GM19372 (cell line): ENCODE measurements around the gene HELQ.
"Not testable (repeated sequence)": the region's sequence is repeated elsewhere in the genome, so short reads cannot be mapped to it uniquely, and the experiment has no call there.

Experiments
- ATAC-seq: cut with Tn5 transposase; IDR thresholded peaks from one replicate; pipeline ENCODE4 v1.9.1; 2021; ENCODE audit warnings: mild to moderate bottlenecking, low read depth, moderate library complexity; ENCODE audit not compliant: unreplicated experiment

Gene HELQ

DNA sequence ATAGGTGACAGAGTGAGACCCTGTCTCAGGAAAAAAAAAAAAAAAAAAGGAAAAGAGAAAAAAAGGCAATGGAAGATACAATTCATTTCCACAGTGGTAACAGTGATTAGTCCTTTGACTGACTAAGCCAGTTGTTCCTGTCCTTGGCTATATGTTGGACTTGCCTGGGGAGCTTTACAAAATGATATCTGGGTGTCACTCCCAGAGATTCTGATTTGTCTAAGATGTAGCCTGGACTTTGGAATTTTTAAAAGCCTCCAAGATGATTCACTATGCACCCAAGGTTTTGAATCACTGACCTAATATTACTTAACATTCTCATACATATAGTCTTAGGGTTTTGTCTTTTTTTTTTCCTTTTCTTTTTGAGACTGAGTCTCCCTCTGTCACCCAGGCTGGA is 16.9 kb downstream of the HELQ start:
- no peak for ATAC-seq

DNA sequence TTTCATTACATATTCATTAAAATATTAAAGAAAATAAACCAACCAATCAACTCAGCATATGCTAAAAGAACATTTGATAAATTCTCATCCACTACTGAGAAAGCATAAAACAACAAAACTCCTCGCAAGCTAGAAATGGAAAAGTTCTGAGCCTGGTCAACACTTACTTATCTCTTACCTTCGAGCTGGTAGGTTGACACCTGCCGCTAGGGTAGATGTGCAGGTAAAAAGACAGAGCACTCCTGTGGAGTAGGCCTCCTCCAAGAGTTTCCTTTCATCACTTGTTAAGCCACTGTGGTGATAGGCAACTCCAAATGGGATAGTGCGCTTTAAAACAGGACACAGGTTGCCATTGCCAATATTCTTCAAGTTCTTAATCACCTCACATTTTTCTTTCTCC is 18.9 kb downstream of the HELQ start:
- no peak for ATAC-seq

DNA sequence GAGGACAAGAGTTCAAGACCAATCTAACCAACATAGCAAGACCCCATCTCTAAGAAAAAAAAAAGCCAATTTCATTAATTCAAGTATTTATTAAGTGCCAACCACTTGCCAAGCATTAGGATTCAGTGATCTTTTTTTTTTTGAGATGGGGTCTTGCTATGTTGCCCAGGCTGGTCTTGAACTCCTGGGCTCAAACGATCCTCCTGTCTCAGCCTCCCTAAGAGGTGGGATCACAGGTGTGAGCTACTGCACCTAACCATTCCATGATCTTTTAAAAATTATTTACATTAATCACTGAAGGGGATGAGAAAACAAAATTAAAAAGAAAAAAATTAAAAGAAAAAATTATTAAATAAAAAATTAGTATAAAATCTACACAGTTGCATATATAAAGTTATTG is 24.4 kb downstream of the HELQ start:
- no peak for ATAC-seq

DNA sequence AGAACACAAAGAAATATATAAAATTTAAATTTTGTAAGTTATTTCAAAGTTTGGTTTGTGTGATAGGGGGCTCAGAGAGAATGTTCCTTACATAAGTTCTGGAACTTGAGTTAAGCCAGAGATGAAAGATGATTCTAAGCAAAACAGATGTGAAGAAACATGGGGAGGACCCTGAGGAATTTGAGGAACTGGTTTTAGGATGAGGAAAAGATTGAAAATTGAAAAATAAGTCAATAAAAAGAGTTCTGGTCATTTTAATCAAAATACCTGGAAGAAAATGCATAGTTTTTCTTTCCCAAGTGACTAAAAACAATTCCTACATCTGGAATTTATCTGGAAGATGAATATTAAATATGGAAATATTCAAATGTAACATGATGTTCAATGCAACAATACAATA is 37.4 kb downstream of the HELQ start:
- ATAC-seq = no peak

DNA sequence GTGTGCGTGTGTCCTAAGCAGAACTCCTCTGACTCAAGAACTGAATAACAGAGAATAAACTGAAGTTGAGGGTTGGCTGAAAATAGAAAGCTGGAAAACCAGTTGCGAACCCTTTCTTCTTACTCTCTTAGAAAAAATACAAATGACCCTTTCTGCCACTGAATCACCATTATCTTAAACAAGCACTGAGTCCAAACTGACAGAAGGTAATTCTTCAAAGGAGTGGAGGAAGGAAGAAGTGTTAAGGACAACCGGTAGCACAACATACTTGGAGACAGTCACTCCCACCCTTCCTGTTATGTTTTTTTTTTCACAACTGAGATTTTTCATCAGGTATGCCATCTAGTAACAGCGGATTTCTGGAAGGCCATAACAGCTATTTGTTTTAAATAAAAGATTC is 38.1 kb downstream of the HELQ start:
- no peak for ATAC-seq

DNA sequence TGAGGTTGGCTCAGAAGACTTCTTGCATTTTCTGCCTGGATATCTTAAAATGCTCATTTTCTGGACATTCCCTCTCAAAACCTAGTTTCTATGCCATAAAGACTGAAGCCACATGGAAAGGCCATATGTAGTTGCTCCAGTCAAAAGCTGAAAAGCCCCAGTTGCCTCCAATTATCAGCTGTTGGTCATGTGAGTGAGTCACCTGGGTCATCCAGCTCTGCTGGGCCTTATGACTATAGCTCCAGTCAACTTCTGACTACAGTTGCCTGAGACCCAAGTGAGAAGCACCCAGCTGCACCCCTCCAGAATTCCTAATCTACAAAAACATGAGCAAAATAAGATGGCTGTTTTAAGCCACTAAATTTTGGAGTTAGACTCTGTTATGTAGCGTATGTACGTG is 41.9 kb downstream of the HELQ start:
- ATAC-seq = no peak

DNA sequence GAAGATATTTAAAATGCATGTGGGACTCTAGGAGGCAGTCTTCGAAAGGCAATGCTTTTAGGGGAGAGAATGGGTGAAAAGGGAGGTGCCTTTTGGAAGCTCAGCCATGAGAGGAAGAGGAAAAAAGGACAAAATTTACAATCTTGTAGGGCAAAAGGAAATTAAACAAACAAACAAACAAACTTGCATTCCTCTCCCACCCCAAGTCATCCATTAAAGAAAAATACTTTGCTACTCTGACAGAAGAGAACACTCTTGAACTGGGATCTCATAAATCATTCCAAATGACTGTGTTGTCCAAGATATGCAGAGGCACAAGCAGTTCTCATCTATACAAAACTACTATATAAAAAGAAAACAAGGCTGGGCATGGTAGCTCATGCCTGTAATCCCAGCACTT is 46.7 kb downstream of the HELQ start:
- no peak for ATAC-seq

DNA sequence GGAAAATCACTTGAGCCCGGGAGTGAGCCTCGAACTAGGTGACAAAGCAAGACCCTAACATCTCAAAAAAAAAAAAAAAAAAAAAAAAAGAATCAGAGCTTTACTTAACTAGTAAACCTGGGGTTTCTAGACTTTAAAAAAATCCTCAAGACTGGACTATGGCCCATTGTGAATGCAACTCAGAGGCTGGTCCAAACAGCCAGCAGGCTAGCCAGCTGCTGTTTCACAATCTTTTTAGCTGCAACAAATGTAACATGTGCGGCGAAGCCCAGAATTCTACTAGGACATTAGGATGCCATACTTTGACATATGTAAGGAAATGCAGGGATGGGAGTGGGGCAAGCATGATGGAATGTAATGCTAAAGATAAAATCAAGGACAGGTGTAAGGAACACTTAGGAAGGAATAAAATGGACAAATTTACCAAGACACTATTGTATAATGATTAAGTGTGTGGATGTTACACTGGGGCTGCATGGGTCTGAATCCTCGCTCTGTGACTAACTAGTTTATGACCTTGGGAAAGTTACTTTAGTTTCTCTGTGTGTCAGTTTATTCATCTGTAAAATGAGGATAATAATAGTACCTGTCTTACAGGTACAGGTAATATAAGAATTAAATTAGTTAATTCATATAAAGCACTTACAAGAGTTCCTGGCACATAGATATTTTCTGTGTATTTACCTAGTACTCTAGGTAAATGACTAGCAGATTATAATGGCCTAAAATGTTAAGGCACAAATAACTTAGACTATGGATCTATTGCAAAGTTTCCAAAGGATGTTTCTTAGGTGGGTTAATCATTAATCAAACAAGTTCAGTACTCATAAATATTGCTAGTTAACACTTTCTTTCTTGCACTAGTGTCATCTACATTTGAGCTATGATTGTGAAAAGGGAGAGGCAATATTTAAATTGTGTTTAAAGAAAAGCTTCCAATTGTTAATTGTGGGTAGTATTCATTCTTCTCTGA is 49.5 kb downstream of the HELQ start:
- no peak for ATAC-seq

DNA sequence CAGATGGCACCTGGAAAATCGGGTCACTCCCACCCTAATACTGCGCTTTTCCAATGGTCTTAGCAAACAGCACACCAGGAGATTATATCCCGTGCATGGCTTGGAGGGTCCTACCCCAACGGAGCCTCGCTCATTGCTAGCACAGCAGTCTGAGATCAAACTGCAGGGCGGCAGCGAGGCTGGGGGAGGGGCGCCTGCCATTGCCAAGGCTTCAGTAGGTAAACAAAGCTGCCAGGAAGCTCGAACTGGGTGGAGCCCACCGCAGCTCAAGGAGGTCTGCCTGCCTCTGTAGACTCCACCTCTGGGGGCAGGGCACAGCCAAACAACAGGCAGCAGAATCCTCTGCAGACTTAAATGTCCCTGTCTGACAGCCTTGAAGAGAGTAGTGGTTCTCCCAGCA is 57.5 kb downstream of the HELQ start:
- not testable (repeated sequence) for ATAC-seq

DNA sequence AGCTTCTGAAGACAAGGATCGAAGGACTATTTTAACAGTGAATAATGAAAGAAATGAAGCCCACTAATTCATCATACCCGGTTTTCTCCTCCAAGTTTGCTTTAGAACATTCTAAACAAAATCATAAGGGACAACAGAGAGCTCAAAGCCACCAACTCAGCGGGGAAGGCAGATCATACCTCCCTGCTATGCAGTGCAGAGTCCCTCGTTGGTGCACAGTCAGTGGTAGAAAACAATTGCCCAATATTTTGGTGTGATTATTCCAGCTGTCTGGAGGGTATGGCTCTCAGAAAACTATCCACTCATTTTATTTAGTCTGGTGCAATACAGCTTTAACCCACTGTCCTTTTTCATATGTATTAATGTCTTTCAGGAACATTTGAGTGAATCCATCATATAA is 61.7 kb downstream of the HELQ start:
- no peak for ATAC-seq

DNA sequence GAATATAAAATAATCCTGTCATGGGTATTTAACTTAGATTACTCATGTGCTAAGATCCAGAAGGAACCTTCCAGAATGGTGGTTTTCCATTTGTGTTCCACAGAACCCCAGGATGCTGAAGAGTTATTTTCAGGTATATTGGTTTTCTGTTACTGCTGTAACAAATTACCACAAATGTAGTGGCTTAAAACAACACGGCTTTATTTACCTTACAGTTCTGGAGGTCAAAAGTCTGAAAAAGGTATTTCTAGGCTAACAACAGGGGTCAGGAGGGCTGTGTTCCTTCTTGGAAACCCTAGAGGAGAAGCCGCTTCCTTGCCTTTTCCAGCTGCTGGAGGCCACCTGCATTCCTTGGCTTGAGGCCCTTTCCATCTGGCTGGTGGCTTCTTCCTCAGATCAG is 63.1 kb downstream of the HELQ start:
- ATAC-seq = no peak

DNA sequence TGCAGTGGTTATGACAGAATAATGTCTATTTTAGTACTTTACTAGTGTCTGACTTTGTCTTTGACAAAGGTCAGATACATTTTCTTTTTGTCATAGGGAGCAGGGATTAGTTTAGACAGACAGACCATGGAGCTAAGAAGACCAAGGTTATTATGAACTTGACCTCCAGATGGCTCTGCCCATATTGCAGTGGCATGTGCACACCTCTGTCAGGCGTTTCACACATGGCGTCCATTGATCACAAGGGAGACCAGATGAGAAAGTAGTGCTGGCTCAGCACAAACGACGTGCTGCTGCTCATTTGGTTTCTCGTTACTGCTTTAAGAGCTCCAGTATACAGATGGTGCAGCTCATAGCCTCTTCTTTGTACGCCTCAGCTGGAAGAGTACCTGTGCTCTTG is 64.7 kb downstream of the HELQ start:
- ATAC-seq = no peak

DNA sequence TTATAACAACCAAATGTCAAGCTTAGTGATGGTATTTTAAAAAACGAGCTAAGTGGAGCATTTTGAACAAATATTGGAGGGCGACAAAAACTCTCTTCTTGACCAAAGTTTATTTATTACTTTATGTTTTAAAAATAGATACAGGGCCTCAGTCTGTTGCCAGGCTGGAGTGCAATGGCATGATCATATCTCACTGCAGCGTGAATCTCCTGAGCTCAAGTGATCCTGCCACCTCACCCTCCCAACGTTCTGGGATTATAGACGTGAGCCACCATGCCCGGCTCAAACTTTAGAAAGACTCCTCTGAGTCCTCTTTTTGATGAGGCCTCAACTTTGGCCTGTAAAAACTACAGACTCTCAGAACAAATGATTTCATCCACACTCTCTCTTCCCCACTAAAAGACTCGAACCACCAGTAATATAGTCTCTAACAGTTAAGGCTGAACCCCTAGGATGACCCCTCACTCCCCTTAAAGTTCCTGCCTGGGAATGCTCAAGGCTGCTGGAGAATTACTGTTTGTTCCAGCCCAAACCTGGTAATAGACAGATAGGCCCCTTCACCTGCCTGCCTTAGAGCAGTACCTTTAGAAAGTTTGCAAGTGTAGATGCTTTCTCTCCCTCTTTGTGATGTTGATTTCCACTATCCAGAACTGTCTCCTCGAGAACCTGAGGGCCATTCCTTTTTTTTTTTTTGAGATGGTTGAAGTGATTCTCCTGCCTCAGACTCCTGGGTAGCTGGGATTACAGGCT is 65.7 kb downstream of the HELQ start:
- no peak for ATAC-seq

DNA sequence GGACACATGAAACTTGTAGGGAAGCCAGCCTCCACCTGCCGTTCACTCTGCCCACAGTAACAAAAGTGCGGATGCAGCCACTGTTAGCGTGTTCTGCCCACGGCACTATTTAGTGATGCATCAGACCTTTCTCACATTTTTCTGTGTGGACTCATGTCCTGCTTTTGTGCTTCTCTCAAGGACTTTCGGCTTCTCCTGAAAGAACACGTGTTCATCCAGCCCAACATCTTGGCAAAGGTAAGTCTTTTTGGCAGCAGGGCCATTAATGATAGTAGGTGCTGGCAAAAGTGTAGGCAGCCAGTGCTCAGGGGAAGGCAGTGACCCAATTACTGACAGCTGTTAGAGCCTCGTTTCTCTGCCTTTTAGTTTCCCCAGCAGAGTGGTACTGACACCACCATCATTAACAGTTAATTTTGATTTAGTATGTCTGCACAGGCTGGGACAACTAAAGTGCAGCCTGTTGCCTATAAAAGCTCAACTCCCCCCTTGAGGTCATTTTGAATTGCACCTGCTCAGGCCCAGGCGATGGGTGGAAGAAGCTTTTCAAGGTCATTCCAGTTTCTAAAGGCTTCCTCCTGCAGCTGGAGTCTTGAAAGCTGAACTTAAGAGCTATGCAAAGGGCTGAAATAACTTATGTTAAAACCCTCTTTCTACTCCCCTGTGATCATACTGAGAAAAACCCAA is 66.4 kb downstream of the HELQ start:
- no peak for ATAC-seq

DNA sequence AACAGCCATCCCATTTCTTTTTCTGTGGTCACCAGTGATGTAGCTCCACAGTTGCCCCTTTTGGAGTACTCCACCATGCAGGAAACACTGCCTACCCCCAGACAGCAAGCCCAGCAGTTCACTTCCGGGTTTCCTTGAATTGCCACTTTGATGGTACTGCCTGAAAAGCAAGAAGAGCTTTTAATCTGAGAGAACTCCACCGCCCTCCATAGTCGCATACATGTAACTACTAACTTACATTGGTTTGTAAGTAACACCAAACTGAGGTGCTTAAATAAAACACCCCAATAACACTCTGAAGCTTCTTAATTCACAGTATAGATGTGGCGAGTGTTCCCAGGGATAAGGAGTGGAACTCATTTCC is 67.3 kb downstream of the HELQ start:
- no peak for ATAC-seq

DNA sequence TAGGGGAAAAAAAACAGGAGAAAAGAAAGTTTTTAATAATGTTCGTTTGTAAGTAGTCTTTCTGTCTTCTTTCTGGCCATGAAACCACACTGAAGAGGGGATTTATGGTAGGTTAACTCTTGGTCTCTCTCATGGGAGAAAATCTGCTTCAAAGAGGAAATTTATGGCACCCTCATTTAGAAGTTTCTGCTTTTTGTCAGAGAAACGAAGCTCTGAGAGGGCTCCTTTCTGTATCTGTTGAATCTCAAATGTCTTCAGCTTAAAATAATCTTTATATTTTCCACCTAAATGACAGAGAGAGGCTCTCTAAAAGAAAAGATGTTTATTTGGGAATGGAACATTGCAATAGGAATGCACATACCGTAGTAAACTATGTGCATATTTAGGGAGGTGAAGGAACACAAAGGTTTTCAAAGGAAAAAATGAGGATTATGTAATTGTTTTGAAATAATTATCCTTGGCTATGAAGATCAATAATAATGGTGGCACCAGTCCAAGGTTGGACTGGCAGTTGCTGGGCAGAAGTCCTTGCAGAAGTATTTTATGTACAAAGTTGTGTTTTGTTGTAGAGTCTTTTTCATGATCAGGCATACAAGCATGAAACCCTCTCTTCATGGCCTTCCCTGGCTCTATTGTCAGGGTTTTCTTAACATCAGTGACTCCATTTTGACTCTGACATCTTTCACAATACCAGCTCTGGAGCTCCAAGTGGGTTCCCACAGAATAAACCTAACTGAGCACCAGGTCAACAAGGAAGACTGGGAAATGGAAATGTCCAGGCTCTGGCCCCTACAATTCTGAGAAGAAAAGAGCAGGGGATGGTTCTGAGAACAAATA is 67.9 kb downstream of the HELQ start:
- ATAC-seq = no peak

DNA sequence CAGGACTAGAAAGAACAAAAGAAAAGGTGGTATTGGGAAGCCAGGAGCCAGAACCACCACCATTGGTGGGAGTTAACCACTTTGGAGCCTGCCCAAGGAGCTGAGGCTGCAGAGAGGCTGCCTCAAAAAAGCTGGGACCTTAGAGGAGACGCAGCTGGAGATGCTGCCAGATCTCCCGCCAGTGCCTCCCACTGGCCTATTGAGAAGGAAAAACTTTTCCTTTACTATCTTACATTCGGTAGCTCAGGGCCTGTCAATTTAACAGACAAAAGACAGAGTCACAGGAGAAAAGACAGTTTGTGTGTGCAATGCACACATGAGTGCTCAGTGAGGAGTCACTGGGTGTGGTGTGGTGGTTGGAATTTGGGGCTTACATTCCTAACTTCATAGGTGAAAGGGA is 68.6 kb downstream of the HELQ start:
- ATAC-seq = no peak

DNA sequence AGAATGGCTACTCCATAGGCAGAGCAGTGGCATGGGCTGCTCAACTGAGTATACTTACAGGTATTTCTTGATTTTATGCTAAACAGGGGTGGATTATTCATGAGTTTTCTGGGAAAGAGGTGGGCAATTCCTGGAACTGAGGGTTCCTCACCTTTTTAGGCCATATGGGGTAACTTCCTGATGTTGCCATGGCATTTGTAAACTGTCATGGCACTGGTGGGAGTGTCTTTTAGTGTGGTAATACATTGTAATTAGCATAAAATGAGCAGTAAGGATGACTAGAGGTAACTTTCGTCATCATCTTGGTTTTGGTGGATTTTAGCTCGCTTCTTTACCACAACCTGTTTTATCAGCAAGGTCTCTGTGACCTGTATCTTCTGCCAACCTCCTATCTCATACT is 72.8 kb downstream of the HELQ start:
- ATAC-seq = no peak

DNA sequence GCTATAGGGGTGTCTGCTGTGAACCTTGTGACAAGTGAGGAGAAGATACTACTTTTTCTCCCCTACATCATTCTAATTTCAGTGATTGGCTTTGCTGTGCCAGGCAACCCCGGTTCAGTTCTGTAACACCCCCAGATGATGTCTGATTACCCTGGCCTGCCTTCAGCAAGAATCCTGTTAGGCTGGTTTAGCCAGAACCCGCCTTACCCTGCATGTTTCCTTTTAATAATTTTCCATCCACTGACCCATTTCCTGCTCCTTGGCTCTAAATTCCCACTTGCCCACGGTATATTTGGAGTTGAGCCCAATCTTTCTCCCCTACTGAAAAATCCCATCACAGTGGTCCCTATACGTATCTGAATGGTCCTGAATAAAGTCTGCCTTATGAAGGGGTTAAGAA is 74.5 kb downstream of the HELQ start:
- ATAC-seq = no peak

DNA sequence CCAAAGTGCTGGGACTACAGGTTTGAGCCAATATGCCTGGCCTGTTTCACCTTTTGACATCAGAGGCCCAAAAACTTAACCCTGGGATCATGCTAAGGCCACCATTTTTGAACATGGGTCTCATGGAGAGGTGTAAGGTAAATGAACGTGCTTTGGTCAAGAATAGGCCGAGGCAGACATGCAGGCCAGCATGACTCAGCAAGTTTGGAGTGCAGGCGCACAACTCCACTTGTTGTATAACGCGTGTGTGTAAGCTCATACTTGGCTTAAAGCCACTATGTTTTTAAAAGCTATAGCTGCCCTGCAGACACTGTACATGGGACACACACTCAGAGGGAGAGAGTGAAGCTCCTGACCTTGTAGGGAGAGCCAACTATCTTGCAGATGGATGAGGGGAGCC is 77.2 kb downstream of the HELQ start:
- ATAC-seq = no peak
